Adipocyte (in vitro differentiated cells): ENCODE data around the gene ZNF768.
A peak's percentile ranks its signal among the peaks of the same experiment; 100 is the strongest.

Source experiments
- DNase-seq: peaks from one replicate; pipeline ENCODE4 v3.0.0-alpha.2; 2015; ENCODE audit warnings: low read depth
- H3K27me3 ChIP-seq: replicated peaks from 2 replicates; pipeline ENCODE4 v1.7.0; 2013; ENCODE audit warnings: mild to moderate bottlenecking, low read length, moderate library complexity; ENCODE audit not compliant: control insufficient read depth, insufficient read depth
- H3K36me3 ChIP-seq: 2 replicates; pipeline ENCODE4 v1.7.0; 2013; ENCODE audit warnings: low read length, mild to moderate bottlenecking, moderate library complexity; ENCODE audit not compliant: control insufficient read depth, insufficient read depth, severe bottlenecking
- H3K4me1 ChIP-seq: 2 replicates; pipeline ENCODE4 v1.7.0; 2013; ENCODE audit warnings: mild to moderate bottlenecking, low read length, moderate library complexity; ENCODE audit not compliant: control insufficient read depth, insufficient read depth
- H3K4me3 ChIP-seq: 2 replicates; pipeline ENCODE4 v1.7.0; 2013; ENCODE audit warnings: mild to moderate bottlenecking, low read length, moderate library complexity
- H3K9ac ChIP-seq: 2 replicates; pipeline ENCODE4 v1.7.0; 2013; ENCODE audit warnings: mild to moderate bottlenecking, low read length, moderate library complexity
- H3K9me3 ChIP-seq: 2 replicates; pipeline ENCODE4 v1.7.0; 2013; ENCODE audit warnings: mild to moderate bottlenecking, low read length, moderate library complexity; ENCODE audit not compliant: control insufficient read depth

ZNF768 gene

GRCh38 chr16:30526137-30526822, at the start of gene ZNF768:
Gene ZNF768 (minus strand): TSS chr16:30526566. CDS start chr16:30526413, 153 bp downstream.
- peak within 1 kb of the TSS; percentile 87 for H3K4me3 ChIP-seq
- peaks cover 8% of the 10 kb centered on the region for H3K36me3 ChIP-seq
- H3K9ac ChIP-seq: peak within 1 kb of the TSS; percentile 96
- H3K4me1 ChIP-seq: peaks cover 27% of the 10 kb centered on the region
- H3K9me3 ChIP-seq: no peaks in the 10 kb centered on the region
- no peaks in the 10 kb centered on the region for H3K27me3 ChIP-seq
- DNase-seq: peak; percentile 78

GRCh38 chr16:30574678-30575077, 48.3 kb upstream of the ZNF768 start:
- peaks cover 9% of the 10 kb centered on the region for H3K4me1 ChIP-seq
- DNase-seq: no peak
- H3K36me3 ChIP-seq: peaks cover 5% of the 10 kb centered on the region
- H3K27me3 ChIP-seq: no peaks in the 10 kb centered on the region
- H3K4me3 ChIP-seq: no peak overlapping the region
- no peaks in the 10 kb centered on the region for H3K9me3 ChIP-seq
- no peak overlapping the region for H3K9ac ChIP-seq

- peak within 1 kb of the TSS; percentile 94 for H3K9ac ChIP-seq
- H3K4me1 ChIP-seq: peaks cover 16% of the 10 kb centered on the region
- peak within 1 kb of the TSS; percentile 90 for H3K4me3 ChIP-seq
- peak; percentile 97 for DNase-seq
- H3K27me3 ChIP-seq: no peaks in the 10 kb centered on the region
- H3K9me3 ChIP-seq: no peaks in the 10 kb centered on the region
- no peaks in the 10 kb centered on the region for H3K36me3 ChIP-seq
These were observed 45.3 kb upstream of the ZNF768 start, which contains the start of gene ZNF688 for GRCh38 chr16:30571445-30572322. Gene ZNF688 (minus strand): TSS chr16:30571714. CDS start chr16:30571629, 85 bp downstream.

GRCh38 chr16:30570636-30571444, 44.5 kb upstream of the ZNF768 start:
- Histone ChIP-seq H3K4me1 (peaks cover 16% of the 10 kb centered on the region), H3K9me3 (no peaks in the 10 kb centered on the region), H3K36me3 (no peaks in the 10 kb centered on the region), H3K27me3 (no peaks in the 10 kb centered on the region), H3K9ac (peak overlapping the region; percentile 94), H3K4me3 (peak overlapping the region; percentile 90)
- DNase-seq: peak; percentile 59

GRCh38 chr16:30569746-30570635, 43.6 kb upstream of the ZNF768 start:
- Histone ChIP-seq H3K9me3 (no peaks in the 10 kb centered on the region), H3K4me3 (no peak overlapping the region), H3K4me1 (peaks cover 16% of the 10 kb centered on the region), H3K27me3 (no peaks in the 10 kb centered on the region), H3K9ac (no peak overlapping the region), H3K36me3 (no peaks in the 10 kb centered on the region)
- no peak for DNase-seq

GRCh38 chr16:30569281-30569680, 42.9 kb upstream of the ZNF768 start:
- no peaks in the 10 kb centered on the region for H3K9me3 ChIP-seq
- no peak for DNase-seq
- H3K9ac ChIP-seq: no peak overlapping the region
- H3K27me3 ChIP-seq: no peaks in the 10 kb centered on the region
- no peak overlapping the region for H3K4me3 ChIP-seq
- peaks cover 16% of the 10 kb centered on the region for H3K4me1 ChIP-seq
- no peaks in the 10 kb centered on the region for H3K36me3 ChIP-seq

- no peaks in the 10 kb centered on the region for H3K27me3 ChIP-seq
- H3K36me3 ChIP-seq: no peaks in the 10 kb centered on the region
- H3K9ac ChIP-seq: no peak overlapping the region
- DNase-seq: peak; percentile 58
- no peaks in the 10 kb centered on the region for H3K9me3 ChIP-seq
- H3K4me3 ChIP-seq: no peak overlapping the region
- peaks cover 16% of the 10 kb centered on the region for H3K4me1 ChIP-seq
These were observed 41.7 kb upstream of the ZNF768 start for GRCh38 chr16:30567991-30568638.

GRCh38 chr16:30567160-30567990, 41.0 kb upstream of the ZNF768 start:
- no peak for DNase-seq
- peaks cover 14% of the 10 kb centered on the region for H3K4me1 ChIP-seq
- H3K9ac ChIP-seq: no peak overlapping the region
- no peaks in the 10 kb centered on the region for H3K9me3 ChIP-seq
- no peaks in the 10 kb centered on the region for H3K27me3 ChIP-seq
- no peak overlapping the region for H3K4me3 ChIP-seq
- no peaks in the 10 kb centered on the region for H3K36me3 ChIP-seq

GRCh38 chr16:30566531-30566930, 40.2 kb upstream of the ZNF768 start:
- Histone ChIP-seq H3K4me3 (no peak overlapping the region), H3K36me3 (no peaks in the 10 kb centered on the region), H3K27me3 (no peaks in the 10 kb centered on the region), H3K4me1 (peaks cover 11% of the 10 kb centered on the region), H3K9me3 (no peaks in the 10 kb centered on the region), H3K9ac (no peak overlapping the region)
- DNase-seq: no peak
